ENCODE measurements around the gene DENND6B.
"Not testable (repeated sequence)": the region's sequence is repeated elsewhere in the genome, so short reads cannot be mapped to it uniquely, and the experiment has no call there.

DENND6B gene

GRCh38 chr22:50326956-50327710 lies at the start of gene DENND6B:
Gene DENND6B, minus strand, starts transcription at chr22:50327012. Its CDS starts 24 bp downstream, at chr22:50326988.
- DNase-seq (ENCODE audit: extremely low read depth, low read depth) = no peak
- H3K4me3 ChIP-seq (replicated peaks; ENCODE audit: low read depth, low read length) = peak within 1 kb of the TSS; percentile 61
- peak; percentile 31 for TF ChIP-seq CTCF (IDR thresholded peaks at IDR 0.05; ENCODE audit: low read depth, low read length, missing control alignments)

GRCh38 chr22:50376085-50376651 lies 49.4 kb upstream of the DENND6B start:
- TF ChIP-seq CTCF (IDR thresholded peaks at IDR 0.05; ENCODE audit: low read depth, low read length, missing control alignments) = no peak
- DNase-seq (ENCODE audit: extremely low read depth, low read depth) = no peak
- no peak overlapping the region for H3K4me3 ChIP-seq (replicated peaks; ENCODE audit: low read depth, low read length)

- no peak for TF ChIP-seq CTCF (IDR thresholded peaks at IDR 0.05; ENCODE audit: low read depth, low read length, missing control alignments)
- no peak overlapping the region for H3K4me3 ChIP-seq (replicated peaks; ENCODE audit: low read depth, low read length)
- no peak for DNase-seq (ENCODE audit: extremely low read depth, low read depth)
Observed at GRCh38 chr22:50371101-50371648, 44.4 kb upstream of the DENND6B start.

GRCh38 chr22:50367778-50368500 lies 41.1 kb upstream of the DENND6B start:
- DNase-seq (ENCODE audit: extremely low read depth, low read depth) = no peak
- H3K4me3 ChIP-seq (replicated peaks; ENCODE audit: low read depth, low read length) = no peak overlapping the region
- no peak for TF ChIP-seq CTCF (IDR thresholded peaks at IDR 0.05; ENCODE audit: low read depth, low read length, missing control alignments)

GRCh38 chr22:50363803-50364194 lies 37.0 kb upstream of the DENND6B start:
- DNase-seq (ENCODE audit: extremely low read depth, low read depth); H3K4me3 ChIP-seq (replicated peaks; ENCODE audit: low read depth, low read length): not testable (repeated sequence)

- no peak overlapping the region for H3K4me3 ChIP-seq (replicated peaks; ENCODE audit: low read depth, low read length)
- DNase-seq (ENCODE audit: extremely low read depth, low read depth) = no peak
- TF ChIP-seq CTCF (IDR thresholded peaks at IDR 0.05; ENCODE audit: low read depth, low read length, missing control alignments) = no peak
Observed at GRCh38 chr22:50363166-50363802, 36.5 kb upstream of the DENND6B start.

Measured in HFF-Myc (cell line).